Stomach (tissue), 4 donors: ENCODE results near the gene ZNF133.

Experiments used
- EP300 ChIP-seq: sonication (generic); formaldehyde crosslinking; IDR thresholded peaks from one replicate; pipeline ENCODE4 v1.6.1; 2017; ENCODE audit warnings: antibody characterized with exemption
- POLR2A ChIP-seq, 4 donors: fragments of 450-650 bp; IDR thresholded peaks; one replicate each; pipeline ENCODE4 v1.6.1; 2016; ENCODE audit warnings: antibody characterized with exemption in 4 of 4, control low read depth in 2 of 4, mild to moderate bottlenecking in 1 of 4, moderate library complexity in 1 of 4
- POLR2AphosphoS5 ChIP-seq, 3 donors: sonication (generic); formaldehyde crosslinking; IDR thresholded peaks; one replicate each; pipeline ENCODE4 v1.6.1; 2016; ENCODE audit warnings: antibody characterized with exemption in 3 of 3
- TF ChIP-seq, protein P1 (sequence below), 7 experiments: fragments of 450-650 bp in 4 of 7; fragments of 200-600 bp in 3 of 7; sonication (generic) in 3 of 7; IDR thresholded peaks; one replicate each; pipeline ENCODE4 v1.5.1; 2016 to 2019; ENCODE audit warnings: antibody characterized with exemption in 7 of 7, control low read depth in 2 of 7, mild to moderate bottlenecking in 1 of 7

- TF ChIP-seq, protein P1, sequence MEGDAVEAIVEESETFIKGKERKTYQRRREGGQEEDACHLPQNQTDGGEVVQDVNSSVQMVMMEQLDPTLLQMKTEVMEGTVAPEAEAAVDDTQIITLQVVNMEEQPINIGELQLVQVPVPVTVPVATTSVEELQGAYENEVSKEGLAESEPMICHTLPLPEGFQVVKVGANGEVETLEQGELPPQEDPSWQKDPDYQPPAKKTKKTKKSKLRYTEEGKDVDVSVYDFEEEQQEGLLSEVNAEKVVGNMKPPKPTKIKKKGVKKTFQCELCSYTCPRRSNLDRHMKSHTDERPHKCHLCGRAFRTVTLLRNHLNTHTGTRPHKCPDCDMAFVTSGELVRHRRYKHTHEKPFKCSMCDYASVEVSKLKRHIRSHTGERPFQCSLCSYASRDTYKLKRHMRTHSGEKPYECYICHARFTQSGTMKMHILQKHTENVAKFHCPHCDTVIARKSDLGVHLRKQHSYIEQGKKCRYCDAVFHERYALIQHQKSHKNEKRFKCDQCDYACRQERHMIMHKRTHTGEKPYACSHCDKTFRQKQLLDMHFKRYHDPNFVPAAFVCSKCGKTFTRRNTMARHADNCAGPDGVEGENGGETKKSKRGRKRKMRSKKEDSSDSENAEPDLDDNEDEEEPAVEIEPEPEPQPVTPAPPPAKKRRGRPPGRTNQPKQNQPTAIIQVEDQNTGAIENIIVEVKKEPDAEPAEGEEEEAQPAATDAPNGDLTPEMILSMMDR (IDR thresholded peaks at IDR 0.05) = no peak
- TF ChIP-seq EP300 = no peak
- TF ChIP-seq POLR2A (IDR thresholded peaks at IDR 0.05) = no peak
- no peak for TF ChIP-seq POLR2AphosphoS5 (IDR thresholded peaks at IDR 0.05)
These were observed 26.6 kb downstream of the ZNF133 start for GRCh38 chr20:18314786-18315406.
